Hepatocyte (in vitro differentiated cells): ENCODE data around the gene RALGAPB. TPM values are rescaled to one million over a fixed set of nuclear protein-coding genes. Genes with fewer than 3 reads are reported as not detected.

Experiments used
- DNase-seq: peaks from one replicate; pipeline ENCODE4 v3.0.0-alpha.2; 2016; ENCODE audit warnings: low spot score
- H2AFZ ChIP-seq: fragments of 200-600 bp; sonication (generic); 2 replicates; pipeline ENCODE4 v1.6.0; 2016; ENCODE audit warnings: antibody characterized with exemption, mild to moderate bottlenecking
- H3K27ac ChIP-seq: fragments of 200-600 bp; sonication (generic); 2 replicates; pipeline ENCODE4 v1.5.1; 2016; ENCODE audit warnings: mild to moderate bottlenecking
- H3K27me3 ChIP-seq: fragments of 200-600 bp; sonication (generic); 2 replicates; pipeline ENCODE4 v1.6.1; 2016
- H3K36me3 ChIP-seq: fragments of 200-600 bp; sonication (generic); replicated peaks from 2 replicates; pipeline ENCODE4 v1.5.1; 2016; ENCODE audit warnings: low read depth; ENCODE audit not compliant: insufficient read depth
- H3K4me1 ChIP-seq: fragments of 200-600 bp; sonication (generic); 2 replicates; pipeline ENCODE4 v1.5.1; 2016; ENCODE audit warnings: mild to moderate bottlenecking, moderate library complexity; ENCODE audit not compliant: insufficient read depth
- H3K4me2 ChIP-seq: fragments of 200-600 bp; sonication (generic); 2 replicates; pipeline ENCODE4 v1.6.0; 2016
- H3K4me3 ChIP-seq: fragments of 200-600 bp; sonication (generic); 2 replicates; pipeline ENCODE4 v1.5.1; 2016; ENCODE audit warnings: mild to moderate bottlenecking
- H3K79me2 ChIP-seq: fragments of 200-600 bp; sonication (generic); 2 replicates; pipeline ENCODE4 v1.6.0; 2017; ENCODE audit warnings: mild to moderate bottlenecking
- H3K9me2 ChIP-seq: fragments of 200-600 bp; sonication (generic); replicated peaks from 2 replicates; pipeline ENCODE4 v1.6.0; 2017; ENCODE audit warnings: mild to moderate bottlenecking; ENCODE audit not compliant: insufficient read depth
- H3K9me3 ChIP-seq: fragments of 200-600 bp; sonication (generic); 2 replicates; pipeline ENCODE4 v1.5.1; 2016; ENCODE audit warnings: low read depth, mild to moderate bottlenecking
- H4K20me1 ChIP-seq: fragments of 200-600 bp; sonication (generic); 2 replicates; pipeline ENCODE4 v1.6.0; 2016; ENCODE audit warnings: mild to moderate bottlenecking; ENCODE audit not compliant: insufficient read depth, poor library complexity, severe bottlenecking
- CTCF ChIP-seq: fragments of 200-600 bp; sonication (generic); IDR thresholded peaks from 2 replicates; pipeline ENCODE4 v1.5.1; 2016; ENCODE audit warnings: antibody characterized with exemption, mild to moderate bottlenecking; ENCODE audit not compliant: poor library complexity
- EZH2 ChIP-seq: fragments of 200-600 bp; sonication (generic); IDR thresholded peaks from 2 replicates; pipeline ENCODE4 v1.6.1; 2016; ENCODE audit warnings: antibody characterized with exemption, mild to moderate bottlenecking, borderline replicate concordance
- EZH2phosphoT487 ChIP-seq: fragments of 200-600 bp; sonication (generic); IDR thresholded peaks from one replicate; pipeline ENCODE4 v1.6.1; 2018; ENCODE audit warnings: antibody characterized with exemption, mild to moderate bottlenecking, low read depth, moderate library complexity; ENCODE audit not compliant: unreplicated experiment, severe bottlenecking
- WGBS: methylation state at CpG from one replicate; pipeline ENCODE4 v1.1.6; 2016; ENCODE audit warnings: low lambda C conversion rate; ENCODE audit errors: missing lambda C conversion rate; 5-methylcytosine and 5-hydroxymethylcytosine counted together
- polyA plus RNA-seq: library from polyadenylated mRNA; unstranded; fragments of >200 nt; fragmentation: Nextera tagmentation; extraction: Ambion mirVana; gene quantifications from 2 replicates; pipeline ENCODE4 v1.2.1, GENCODE V29; 2016
- total RNA-seq: library from RNA; depleted of rRNA; stranded (reverse); fragments of >200 nt; gene quantifications from 2 replicates; pipeline ENCODE4 v1.2.3, GENCODE V29; 2014

RALGAPB gene
- total and polyA plus RNA-seq, 2 experiments from 2014 or later = 7.7 to 31.8 TPM

- Histone ChIP-seq H3K4me2 (no peak overlapping the region), H2AFZ (no peak overlapping the region), H3K9me3 (no peaks in the 10 kb centered on the region)
Observed at GRCh38 chr20:38600057-38600456, 127.4 kb downstream of the RALGAPB start.

GRCh38 chr20:38601216-38602184, 128.9 kb downstream of the RALGAPB start, which contains the start of gene ARHGAP40:
ARHGAP40 (plus strand) TSS chr20:38601809.
- Histone ChIP-seq H3K4me1 (peaks cover 5% of the 10 kb centered on the region), H3K4me3 (no peak within 1 kb of the TSS), H3K9me3 (no peaks in the 10 kb centered on the region), H3K27ac (no peak within 1 kb of the TSS), H3K36me3 (no peaks in the 10 kb centered on the region), H3K4me2 (peak within 1 kb of the TSS; percentile 69), H2AFZ (no peak within 1 kb of the TSS), H4K20me1 (no peaks in the 10 kb centered on the region), H3K9me2 (no peaks in the 10 kb centered on the region), H3K79me2 (no peaks in the 10 kb centered on the region), H3K27me3 (peaks cover 26% of the 10 kb centered on the region)
- TF ChIP-seq EZH2 (peak; percentile 47), CTCF (no peak), EZH2phosphoT487 (no peak)
- 23% methylated on average over 31 of the region's 42 CpGs for WGBS
- DNase-seq = peak; percentile 45

More at GRCh38 chr20:38600057-38600456, 127.4 kb downstream of the RALGAPB start:
- Histone ChIP-seq H3K4me3 (no peak overlapping the region), H3K27me3 (peaks cover 26% of the 10 kb centered on the region), H3K27ac (no peak overlapping the region), H3K36me3 (no peaks in the 10 kb centered on the region), H4K20me1 (no peaks in the 10 kb centered on the region), H3K4me1 (peaks cover 5% of the 10 kb centered on the region), H3K79me2 (no peaks in the 10 kb centered on the region), H3K9me2 (no peaks in the 10 kb centered on the region)
- 82% methylated on average over 1 of the region's 1 CpG for WGBS
- TF ChIP-seq EZH2phosphoT487 = no peak
- TF ChIP-seq EZH2 = no peak
- no peak for TF ChIP-seq CTCF
- DNase-seq = no peak

GRCh38 chr20:38602185-38602581, 129.5 kb downstream of the RALGAPB start:
- Histone ChIP-seq H3K9me3 (no peaks in the 10 kb centered on the region), H3K27ac (no peak overlapping the region), H3K36me3 (no peaks in the 10 kb centered on the region), H3K4me2 (peak overlapping the region; percentile 69), H3K4me1 (peaks cover 5% of the 10 kb centered on the region), H3K27me3 (peaks cover 26% of the 10 kb centered on the region), H3K9me2 (no peaks in the 10 kb centered on the region), H3K79me2 (no peaks in the 10 kb centered on the region), H3K4me3 (no peak overlapping the region), H4K20me1 (no peaks in the 10 kb centered on the region), H2AFZ (no peak overlapping the region)
- TF ChIP-seq EZH2phosphoT487 = no peak
- no peak for DNase-seq
- WGBS = 69% methylated on average over 5 of the region's 5 CpGs

GRCh38 chr20:38603286-38603685, 130.6 kb downstream of the RALGAPB start:
- Histone ChIP-seq H3K36me3 (no peaks in the 10 kb centered on the region), H2AFZ (no peak overlapping the region), H3K79me2 (no peaks in the 10 kb centered on the region), H3K27me3 (peaks cover 26% of the 10 kb centered on the region), H3K9me2 (no peaks in the 10 kb centered on the region), H3K27ac (no peak overlapping the region), H3K4me1 (peaks cover 5% of the 10 kb centered on the region), H4K20me1 (no peaks in the 10 kb centered on the region), H3K4me3 (no peak overlapping the region), H3K9me3 (no peaks in the 10 kb centered on the region), H3K4me2 (no peak overlapping the region)
- DNase-seq = no peak
- no peak for TF ChIP-seq EZH2phosphoT487
- no peak for TF ChIP-seq EZH2
- no peak for TF ChIP-seq CTCF
- 76% methylated on average over 3 of the region's 3 CpGs for WGBS
